IMR-90 (cell line): ENCODE data around the gene VEZT. TPM values are rescaled to one million over a fixed set of nuclear protein-coding genes. Genes with fewer than 3 reads are reported as not detected.

Experiments used
- ATAC-seq: fragments of 200-7000 bp; cut with Tn5 transposase; 2 replicates; pipeline ENCODE4 v1.9.1; 2020; ENCODE audit warnings: low read depth, mild to moderate bottlenecking, moderate library complexity
- BruUV-seq: library from RNA; stranded (reverse); fragments of 400-500 nt; replicated peaks from 2 replicates; lab custom pipeline; 2021; lab: Mats Ljungman, UMichigan
- CTCF ChIA-PET: fragments of 300-600 bp; formaldehyde crosslinking; extraction: SDS; loops from one replicate; lab custom pipeline; 2021; ENCODE audit warnings: antibody characterized with exemption; lab: Yijun Ruan, JAX
- POLR2A ChIA-PET: fragments of 300-600 bp; sonication (Branson Sonifier 250); formaldehyde crosslinking; loops from one replicate; lab custom pipeline; 2022; ENCODE audit warnings: antibody characterized with exemption; ENCODE audit not compliant: unreplicated experiment; lab: Charles Lee
- DNase-seq: peaks from one replicate; pipeline ENCODE4 v3.0.0; 2013
- H2AFZ ChIP-seq: replicated peaks from 2 replicates; pipeline ENCODE3; 2013; ENCODE audit warnings: low read length, mild to moderate bottlenecking; ENCODE audit not compliant: poor library complexity
- H2AK5ac ChIP-seq: 2 replicates; pipeline ENCODE4 v1.6.1; 2013; ENCODE audit warnings: low read depth, low read length, inconsistent platforms
- H2AK9ac ChIP-seq: replicated peaks from 2 replicates; pipeline ENCODE3; 2013; ENCODE audit warnings: mild to moderate bottlenecking, low read depth, low read length, moderate library complexity; ENCODE audit not compliant: poor library complexity
- H2BK120ac ChIP-seq: 2 replicates; pipeline ENCODE4 v1.6.1; 2013; ENCODE audit warnings: low read depth, low read length, inconsistent platforms
- H2BK15ac ChIP-seq: 3 replicates; pipeline ENCODE4 v1.6.1; 2013; ENCODE audit warnings: low read depth, low read length, inconsistent platforms
- H2BK20ac ChIP-seq: 2 replicates; pipeline ENCODE4 v1.6.1; 2013; ENCODE audit warnings: low read depth, mild to moderate bottlenecking, inconsistent platforms, low read length, moderate library complexity
- H2BK5ac ChIP-seq: 2 replicates; pipeline ENCODE4 v1.6.1; 2013; ENCODE audit warnings: mild to moderate bottlenecking, low read depth, low read length, inconsistent platforms; ENCODE audit not compliant: poor library complexity, severe bottlenecking
- H3K14ac ChIP-seq: replicated peaks from 2 replicates; pipeline ENCODE4 v1.6.1; 2013; ENCODE audit warnings: low read depth, low read length, inconsistent platforms
- H3K18ac ChIP-seq: 2 replicates; pipeline ENCODE4 v1.6.1; 2013; ENCODE audit warnings: low read depth, low read length, control low read depth
- H3K23ac ChIP-seq: 2 replicates; pipeline ENCODE4 v1.6.1; 2013; ENCODE audit warnings: low read depth, low read length, inconsistent platforms
- H3K27ac ChIP-seq: 2 replicates; pipeline ENCODE4 v1.5.1; 2013; ENCODE audit warnings: mild to moderate bottlenecking, control low read depth, low read length; ENCODE audit not compliant: insufficient read depth
- H3K27me3 ChIP-seq: 2 replicates; pipeline ENCODE4 v1.6.1; 2013; ENCODE audit warnings: low read length; ENCODE audit not compliant: control insufficient read depth, insufficient read depth
- H3K36me3 ChIP-seq: 2 replicates; pipeline ENCODE4 v1.6.1; 2013; ENCODE audit warnings: low read length, mixed read lengths; ENCODE audit not compliant: control insufficient read depth, insufficient read depth
- H3K4ac ChIP-seq: 2 replicates; pipeline ENCODE4 v1.6.1; 2013; ENCODE audit warnings: low read depth, low read length, inconsistent platforms
- H3K4me1 ChIP-seq: 2 replicates; pipeline ENCODE4 v1.6.1; 2013; ENCODE audit warnings: low read length, mixed read lengths; ENCODE audit not compliant: control insufficient read depth, insufficient read depth
- H3K4me2 ChIP-seq: 2 replicates; pipeline ENCODE4 v1.6.1; 2013; ENCODE audit warnings: low read depth, mild to moderate bottlenecking, control low read depth, low read length, moderate library complexity
- H3K4me3 ChIP-seq: 2 replicates; pipeline ENCODE4 v1.5.1; 2013; ENCODE audit warnings: low read depth, mild to moderate bottlenecking, control low read depth, low read length, moderate library complexity; ENCODE audit not compliant: insufficient read depth
- H3K56ac ChIP-seq: 2 replicates; pipeline ENCODE4 v1.6.1; 2013; ENCODE audit warnings: low read length, inconsistent platforms; ENCODE audit not compliant: insufficient read depth; ENCODE audit errors: extremely low read depth
- H3K79me1 ChIP-seq, 2 experiments: 2 replicates each; pipeline ENCODE4 v1.6.1; 2013; ENCODE audit warnings: low read length in 2 of 2, inconsistent platforms in 1 of 2, low read depth in 1 of 2
- H3K9ac ChIP-seq: 2 replicates; pipeline ENCODE4 v1.6.1; 2013; ENCODE audit warnings: low read depth, low read length, control low read depth
- H3K9me1 ChIP-seq: 2 replicates; pipeline ENCODE4 v1.6.1; 2013; ENCODE audit warnings: low read length, inconsistent platforms; ENCODE audit not compliant: insufficient read depth
- H3K9me3 ChIP-seq: 2 replicates; pipeline ENCODE4 v1.6.1; 2013; ENCODE audit warnings: low read length; ENCODE audit not compliant: control insufficient read depth, insufficient read depth
- H4K20me1 ChIP-seq: 2 replicates; pipeline ENCODE4 v1.6.1; 2013; ENCODE audit warnings: low read length, inconsistent platforms; ENCODE audit not compliant: insufficient read depth
- H4K5ac ChIP-seq: 2 replicates; pipeline ENCODE4 v1.6.1; 2013; ENCODE audit warnings: mild to moderate bottlenecking, low read depth, low read length, control low read depth
- H4K8ac ChIP-seq, 2 experiments: 2 replicates each; pipeline ENCODE4 v1.6.1; 2013; ENCODE audit warnings: low read depth in 2 of 2, low read length in 2 of 2, control low read depth in 1 of 2, inconsistent platforms in 1 of 2
- H4K91ac ChIP-seq: 2 replicates; pipeline ENCODE4 v1.6.1; 2013; ENCODE audit warnings: low read depth, low read length, inconsistent platforms; ENCODE audit not compliant: insufficient read depth
- WGBS, 2 experiments: methylation state at CpG; one replicate each; pipeline versions ENCODE4 v1.1.5 to v1.1.7; 2013; ENCODE audit warnings: missing lambda C conversion rate in 2 of 2; ENCODE audit not compliant: insufficient read length in 1 of 2; ENCODE audit errors: extremely low coverage in 2 of 2; 5-methylcytosine and 5-hydroxymethylcytosine counted together
- dilution Hi-C: fragments of 300-500 bp; cut with HindIII; formaldehyde crosslinking; loops from one replicate; pipeline ENCODE4 v1.14.3; 2018; ENCODE audit warnings: low sequenced_read_pairs; ENCODE audit not compliant: unreplicated experiment
- in situ Hi-C: fragments of 300-500 bp; cut with MboI; formaldehyde crosslinking; loops from 3 replicates; pipeline ENCODE4 v1.14.3; 2019; ENCODE audit warnings: low sequenced_read_pairs, inconsistent platforms, mixed read lengths
- intact Hi-C: fragments of 100-400 bp; cut with micrococcal nuclease; formaldehyde crosslinking; loops from 2 replicates; pipeline ENCODE4 v1.10.0; 2022
- polyA plus RNA-seq, 3 experiments: library from polyadenylated mRNA; depleted of rRNA; stranded (reverse); fragments of >200 nt; gene quantifications; 2 replicates each; pipeline ENCODE4 v1.2.3, GENCODE V29; 2012; ENCODE audit warnings: low replicate concordance in 1 of 3
- total RNA-seq: library from RNA; depleted of rRNA; stranded (reverse); fragments of >200 nt; gene quantifications from 2 replicates; pipeline ENCODE4 v1.2.3, GENCODE V29; 2012
- TF ChIP-seq, protein P1 (sequence below): conservative IDR thresholded peaks from 2 replicates; pipeline ENCODE4 v1.5.1; 2012; ENCODE audit warnings: mild to moderate bottlenecking, low read depth, low read length, improper control_type of control experiment

VEZT gene
- total and polyA plus RNA-seq, 2 of the 4 experiments (the other 2 are of a cell fraction) = 54.5 to 90.2 TPM

DNA sequence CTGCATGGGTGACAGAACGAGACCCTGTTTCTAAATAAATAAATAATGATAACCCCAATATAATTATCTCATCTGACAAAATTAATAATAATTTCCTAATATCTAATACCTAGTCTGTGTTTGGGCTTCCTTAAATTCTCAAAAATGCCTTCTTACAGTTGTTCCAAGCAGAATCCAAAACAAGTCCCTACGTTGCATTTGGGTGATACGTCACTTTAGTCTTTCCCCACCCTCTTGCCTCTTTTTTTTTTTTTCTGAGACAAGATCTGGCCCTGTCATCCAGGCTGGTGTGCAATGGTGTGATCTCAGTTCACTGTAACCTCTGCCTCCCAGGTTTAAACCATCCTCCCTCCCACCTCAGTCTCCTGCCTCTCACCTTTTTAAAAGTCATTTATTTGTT, 26.7 kb downstream of the VEZT start:
- Histone ChIP-seq H3K9ac (no peak overlapping the region), H3K14ac (no peak overlapping the region), H4K5ac (no peak overlapping the region), H2AK9ac (no peak overlapping the region), H3K56ac (no peak overlapping the region), H3K23ac (peak overlapping the region; percentile 37; the same call in 1 of the 2 replicates), H3K9me3 (no peaks in the 10 kb centered on the region), H3K9me1 (peaks cover 11% of the 10 kb centered on the region), H3K27ac (no peak overlapping the region), H3K36me3 (peaks cover 7% of the 10 kb centered on the region), H3K4me3 (no peak overlapping the region), H2BK20ac (no peak overlapping the region), H2BK120ac (no peak overlapping the region), H3K27me3 (no peaks in the 10 kb centered on the region), H2AFZ (no peak overlapping the region), H3K4me1 (peaks cover 7% of the 10 kb centered on the region), H2AK5ac (no peak overlapping the region), H3K18ac (no peak overlapping the region), H2BK5ac (no peak overlapping the region), H4K8ac (no peak overlapping the region), H4K91ac (no peak overlapping the region), H3K4me2 (no peak overlapping the region), H2BK15ac (no peak overlapping the region), H3K79me1 (peaks cover 31 to 62% of the 10 kb centered on the region in 2 experiments), H4K20me1 (peaks cover 3% of the 10 kb centered on the region; the same call in 1 of the 2 replicates), H3K4ac (no peak overlapping the region)
- POLR2A ChIA-PET = no interaction called here
- BruUV-seq = no TSS peak
- ATAC-seq (no peak), DNase-seq (no peak)
- in situ Hi-C loops = no loop called here
- intact Hi-C loops = no loop called here
- no CpG with 5 or more reads among the region's 3 CpGs for whole genome bisulfite sequencing, 2 experiments
- TF ChIP-seq, protein P1, sequence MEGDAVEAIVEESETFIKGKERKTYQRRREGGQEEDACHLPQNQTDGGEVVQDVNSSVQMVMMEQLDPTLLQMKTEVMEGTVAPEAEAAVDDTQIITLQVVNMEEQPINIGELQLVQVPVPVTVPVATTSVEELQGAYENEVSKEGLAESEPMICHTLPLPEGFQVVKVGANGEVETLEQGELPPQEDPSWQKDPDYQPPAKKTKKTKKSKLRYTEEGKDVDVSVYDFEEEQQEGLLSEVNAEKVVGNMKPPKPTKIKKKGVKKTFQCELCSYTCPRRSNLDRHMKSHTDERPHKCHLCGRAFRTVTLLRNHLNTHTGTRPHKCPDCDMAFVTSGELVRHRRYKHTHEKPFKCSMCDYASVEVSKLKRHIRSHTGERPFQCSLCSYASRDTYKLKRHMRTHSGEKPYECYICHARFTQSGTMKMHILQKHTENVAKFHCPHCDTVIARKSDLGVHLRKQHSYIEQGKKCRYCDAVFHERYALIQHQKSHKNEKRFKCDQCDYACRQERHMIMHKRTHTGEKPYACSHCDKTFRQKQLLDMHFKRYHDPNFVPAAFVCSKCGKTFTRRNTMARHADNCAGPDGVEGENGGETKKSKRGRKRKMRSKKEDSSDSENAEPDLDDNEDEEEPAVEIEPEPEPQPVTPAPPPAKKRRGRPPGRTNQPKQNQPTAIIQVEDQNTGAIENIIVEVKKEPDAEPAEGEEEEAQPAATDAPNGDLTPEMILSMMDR = no peak
- CTCF ChIA-PET = no interaction called here
- dilution Hi-C loops = no loop called here
